Suprapubic skin (tissue), 4 donors: Measurements from ENCODE around the gene CXCR6.

Experiments used
- EP300 ChIP-seq: sonication (generic); formaldehyde crosslinking; IDR thresholded peaks from one replicate; pipeline ENCODE4 v1.6.1; 2017; ENCODE audit warnings: antibody characterized with exemption
- POLR2A ChIP-seq, 2 donors: fragments of 450-650 bp; IDR thresholded peaks; one replicate each; pipeline ENCODE4 v1.6.1; 2017; ENCODE audit warnings: antibody characterized with exemption in 2 of 2, mild to moderate bottlenecking in 2 of 2, moderate library complexity in 2 of 2
- POLR2AphosphoS5 ChIP-seq, 3 donors: sonication (generic); formaldehyde crosslinking; IDR thresholded peaks; one replicate each; pipeline ENCODE4 v1.6.1; 2017; ENCODE audit warnings: antibody characterized with exemption in 3 of 3
- TF ChIP-seq, protein P1 (sequence below), 2 donors: fragments of 200-600 bp in 1 of 2; fragments of 450-650 bp in 1 of 2; sonication (generic) in 1 of 2; IDR thresholded peaks; one replicate each; pipeline ENCODE4 v1.5.1; 2016 to 2019; ENCODE audit warnings: antibody characterized with exemption in 2 of 2, mild to moderate bottlenecking in 1 of 2, moderate library complexity in 1 of 2

DNA sequence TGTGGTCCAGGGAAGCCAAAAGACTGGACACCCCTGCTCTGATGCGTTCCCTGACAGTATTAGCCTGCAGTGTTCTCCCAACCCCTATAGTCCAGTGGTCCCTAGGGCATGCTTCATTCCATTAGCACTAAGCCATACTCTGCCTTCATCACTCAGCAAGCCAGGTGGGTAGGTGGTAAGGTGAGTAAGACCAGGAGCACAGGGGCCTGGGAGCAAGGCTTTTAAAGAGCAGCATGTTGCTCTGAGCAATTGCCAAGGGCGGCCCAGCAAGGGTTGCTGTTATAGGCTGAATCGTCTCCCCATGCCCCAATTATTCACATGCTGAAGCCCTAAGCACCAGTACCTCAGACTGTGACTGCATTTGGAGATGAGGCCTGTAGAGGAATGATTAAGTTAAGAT lies 11.0 kb downstream of the CXCR6 start:
- TF ChIP-seq, protein P1, sequence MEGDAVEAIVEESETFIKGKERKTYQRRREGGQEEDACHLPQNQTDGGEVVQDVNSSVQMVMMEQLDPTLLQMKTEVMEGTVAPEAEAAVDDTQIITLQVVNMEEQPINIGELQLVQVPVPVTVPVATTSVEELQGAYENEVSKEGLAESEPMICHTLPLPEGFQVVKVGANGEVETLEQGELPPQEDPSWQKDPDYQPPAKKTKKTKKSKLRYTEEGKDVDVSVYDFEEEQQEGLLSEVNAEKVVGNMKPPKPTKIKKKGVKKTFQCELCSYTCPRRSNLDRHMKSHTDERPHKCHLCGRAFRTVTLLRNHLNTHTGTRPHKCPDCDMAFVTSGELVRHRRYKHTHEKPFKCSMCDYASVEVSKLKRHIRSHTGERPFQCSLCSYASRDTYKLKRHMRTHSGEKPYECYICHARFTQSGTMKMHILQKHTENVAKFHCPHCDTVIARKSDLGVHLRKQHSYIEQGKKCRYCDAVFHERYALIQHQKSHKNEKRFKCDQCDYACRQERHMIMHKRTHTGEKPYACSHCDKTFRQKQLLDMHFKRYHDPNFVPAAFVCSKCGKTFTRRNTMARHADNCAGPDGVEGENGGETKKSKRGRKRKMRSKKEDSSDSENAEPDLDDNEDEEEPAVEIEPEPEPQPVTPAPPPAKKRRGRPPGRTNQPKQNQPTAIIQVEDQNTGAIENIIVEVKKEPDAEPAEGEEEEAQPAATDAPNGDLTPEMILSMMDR (IDR thresholded peaks at IDR 0.05) = no peak
- TF ChIP-seq EP300 (no peak), POLR2AphosphoS5 (IDR thresholded peaks at IDR 0.05) (no peak), POLR2A (IDR thresholded peaks at IDR 0.05) (no peak)
